ENCODE measurements around the gene ATOSB.

ATOSB gene

DNA sequence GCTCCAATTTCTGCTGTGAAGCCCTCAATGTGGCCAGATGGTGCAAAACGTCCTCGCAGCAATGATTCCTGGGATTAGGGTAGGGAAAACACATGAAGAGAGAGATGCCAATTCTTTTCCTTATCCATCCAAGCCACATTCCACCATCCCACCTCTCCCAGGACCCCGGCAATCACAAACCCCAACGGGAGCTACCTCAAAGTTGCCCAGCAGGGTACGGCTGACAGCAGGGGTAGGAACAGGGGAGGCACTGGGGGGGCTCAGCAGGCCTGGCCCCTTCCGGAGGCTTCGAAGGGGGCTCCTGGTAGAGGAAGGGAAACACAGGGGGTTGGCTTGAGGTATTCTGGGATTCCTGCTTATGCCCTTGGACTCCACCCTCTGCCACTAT lies 9.3 kb downstream of the ATOSB start:
- H3K4me3 Mint-ChIP-seq, result no peak overlapping the region
- no peaks in the 10 kb centered on the region for H3K27me3 Mint-ChIP-seq (ENCODE audit: low read depth)
- H3K27ac Mint-ChIP-seq, result no peak overlapping the region

DNA sequence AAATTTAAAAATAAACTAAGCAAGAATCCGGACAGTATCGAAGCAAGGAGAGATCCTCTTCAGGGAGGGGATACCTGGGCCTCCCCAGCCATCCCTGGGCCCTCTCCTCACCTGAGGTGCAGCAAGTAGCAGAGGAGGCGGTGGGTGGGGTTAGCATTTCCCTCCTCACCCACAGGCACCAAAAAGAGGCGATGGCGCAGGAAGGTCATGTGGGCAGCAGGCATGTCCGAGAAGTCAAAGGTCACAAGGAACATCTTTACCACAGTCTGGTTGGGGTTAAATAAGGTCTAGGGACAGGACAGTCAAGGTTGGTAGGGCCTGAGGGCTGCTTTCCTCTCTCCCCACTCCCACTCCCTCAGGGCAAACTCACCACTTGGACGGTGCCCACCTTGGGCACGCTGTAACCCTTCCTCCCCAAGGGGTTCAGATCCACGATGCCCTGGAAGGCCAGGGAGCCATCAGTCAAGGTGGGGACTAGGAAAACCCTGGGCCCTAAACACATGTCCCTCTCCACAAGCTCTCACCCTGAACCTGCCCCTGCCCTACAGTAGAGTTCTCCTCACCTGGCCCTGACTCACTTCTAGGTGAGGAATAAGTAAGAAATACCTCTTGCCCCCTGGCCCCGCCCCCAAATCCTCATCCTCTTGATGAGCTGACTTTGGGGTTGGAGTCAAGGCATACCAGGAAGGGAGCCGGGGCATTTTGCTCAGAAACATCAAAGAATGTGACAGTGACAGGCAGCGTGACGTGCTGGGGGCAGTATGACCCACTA lies 9.9 kb downstream of the ATOSB start:
- H3K36me3 Mint-ChIP-seq (ENCODE audit: low read depth), result peaks cover 27% of the 10 kb centered on the region
- no peaks in the 10 kb centered on the region for H3K9me3 Mint-ChIP-seq
- H3K27me3 Mint-ChIP-seq (ENCODE audit: low read depth), result no peaks in the 10 kb centered on the region
- H3K4me1 Mint-ChIP-seq (ENCODE audit: low read depth), result peaks cover 39% of the 10 kb centered on the region
- no peak overlapping the region for H3K27ac Mint-ChIP-seq
- no peak overlapping the region for H3K4me3 Mint-ChIP-seq

More for the DNA sequence above, 9.3 kb downstream of the ATOSB start:
- peaks cover 38% of the 10 kb centered on the region for H3K4me1 Mint-ChIP-seq (ENCODE audit: low read depth)
- no peaks in the 10 kb centered on the region for H3K9me3 Mint-ChIP-seq
- H3K36me3 Mint-ChIP-seq (ENCODE audit: low read depth), result peaks cover 21% of the 10 kb centered on the region

DNA sequence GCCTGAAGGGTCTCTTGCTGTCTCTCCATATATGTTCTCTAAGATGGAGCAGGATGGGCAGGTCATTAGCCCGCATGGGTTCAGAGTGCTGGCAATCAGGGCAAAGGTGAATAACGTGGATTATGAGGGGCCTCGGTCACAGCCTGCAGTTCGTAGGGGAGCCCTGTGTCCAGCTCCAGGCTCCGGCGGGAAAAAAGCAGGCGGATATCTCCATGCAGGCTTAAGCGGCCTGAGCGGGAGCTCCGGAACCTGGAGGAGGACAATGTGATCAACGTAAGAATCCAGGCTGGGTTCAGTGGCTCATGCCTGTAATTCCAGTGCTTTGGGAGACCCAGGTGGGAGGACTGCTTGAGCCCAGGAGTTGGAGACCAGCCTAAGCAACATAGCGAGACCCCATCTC lies 10.5 kb downstream of the ATOSB start:
- Mint-ChIP-seq H3K27ac (no peak overlapping the region), H3K27me3 (ENCODE audit: low read depth) (no peaks in the 10 kb centered on the region), H3K36me3 (ENCODE audit: low read depth) (peaks cover 34% of the 10 kb centered on the region), H3K4me3 (no peak overlapping the region), H3K9me3 (no peaks in the 10 kb centered on the region), H3K4me1 (ENCODE audit: low read depth) (peaks cover 39% of the 10 kb centered on the region)

DNA sequence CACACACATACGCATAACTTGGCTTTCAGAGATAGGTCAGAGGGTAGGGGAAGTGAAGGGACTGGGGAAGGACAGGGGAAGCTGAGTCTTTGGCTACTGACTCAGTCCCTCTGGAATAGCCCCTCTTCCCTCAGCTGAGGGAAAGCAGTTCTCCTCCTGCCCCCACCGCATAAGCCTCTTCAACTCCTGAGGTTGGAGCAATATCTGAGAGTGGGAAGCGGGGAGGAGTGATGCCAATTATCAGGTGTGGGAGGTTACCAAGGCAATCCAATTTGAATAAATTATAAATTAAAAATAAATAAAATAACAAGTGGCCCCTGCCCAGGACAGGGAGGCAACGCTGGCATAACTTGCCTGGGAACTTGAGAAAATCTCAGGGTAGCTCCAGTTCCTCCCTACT lies 11.1 kb downstream of the ATOSB start:
- Mint-ChIP-seq H3K36me3 (ENCODE audit: low read depth) (peaks cover 39% of the 10 kb centered on the region), H3K9me3 (no peaks in the 10 kb centered on the region), H3K27me3 (ENCODE audit: low read depth) (no peaks in the 10 kb centered on the region), H3K4me1 (ENCODE audit: low read depth) (peaks cover 37% of the 10 kb centered on the region), H3K27ac (peak overlapping the region; percentile 86), H3K4me3 (no peak overlapping the region)

DNA sequence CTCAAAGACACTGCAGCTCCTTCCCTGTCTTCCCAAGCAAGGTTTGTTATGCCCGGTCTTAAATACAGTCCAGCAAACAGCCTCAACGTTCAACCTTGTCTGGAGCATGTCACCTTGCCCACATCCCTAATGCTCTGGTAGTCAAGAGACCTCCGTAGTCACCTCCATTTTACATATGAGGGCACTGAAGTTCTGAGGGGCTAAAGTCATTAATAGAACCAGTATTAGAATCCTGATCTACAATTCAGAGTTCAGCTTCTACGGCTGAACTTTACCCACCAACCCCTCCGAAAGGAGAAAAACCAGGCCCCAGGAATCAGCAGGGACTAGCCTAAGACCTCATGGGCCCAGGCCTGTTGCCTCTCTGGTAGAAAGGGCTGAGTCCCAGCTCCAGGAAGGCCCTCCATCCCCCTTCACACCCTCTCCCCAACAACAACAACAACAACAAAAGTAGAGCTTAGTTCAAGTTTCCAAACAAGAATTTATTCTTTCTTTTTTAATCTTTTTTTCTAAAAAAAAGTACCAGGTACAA lies 11.9 kb downstream of the ATOSB start:
- no peaks in the 10 kb centered on the region for H3K27me3 Mint-ChIP-seq (ENCODE audit: low read depth)
- no peaks in the 10 kb centered on the region for H3K9me3 Mint-ChIP-seq
- peaks cover 33% of the 10 kb centered on the region for H3K4me1 Mint-ChIP-seq (ENCODE audit: low read depth)

DNA sequence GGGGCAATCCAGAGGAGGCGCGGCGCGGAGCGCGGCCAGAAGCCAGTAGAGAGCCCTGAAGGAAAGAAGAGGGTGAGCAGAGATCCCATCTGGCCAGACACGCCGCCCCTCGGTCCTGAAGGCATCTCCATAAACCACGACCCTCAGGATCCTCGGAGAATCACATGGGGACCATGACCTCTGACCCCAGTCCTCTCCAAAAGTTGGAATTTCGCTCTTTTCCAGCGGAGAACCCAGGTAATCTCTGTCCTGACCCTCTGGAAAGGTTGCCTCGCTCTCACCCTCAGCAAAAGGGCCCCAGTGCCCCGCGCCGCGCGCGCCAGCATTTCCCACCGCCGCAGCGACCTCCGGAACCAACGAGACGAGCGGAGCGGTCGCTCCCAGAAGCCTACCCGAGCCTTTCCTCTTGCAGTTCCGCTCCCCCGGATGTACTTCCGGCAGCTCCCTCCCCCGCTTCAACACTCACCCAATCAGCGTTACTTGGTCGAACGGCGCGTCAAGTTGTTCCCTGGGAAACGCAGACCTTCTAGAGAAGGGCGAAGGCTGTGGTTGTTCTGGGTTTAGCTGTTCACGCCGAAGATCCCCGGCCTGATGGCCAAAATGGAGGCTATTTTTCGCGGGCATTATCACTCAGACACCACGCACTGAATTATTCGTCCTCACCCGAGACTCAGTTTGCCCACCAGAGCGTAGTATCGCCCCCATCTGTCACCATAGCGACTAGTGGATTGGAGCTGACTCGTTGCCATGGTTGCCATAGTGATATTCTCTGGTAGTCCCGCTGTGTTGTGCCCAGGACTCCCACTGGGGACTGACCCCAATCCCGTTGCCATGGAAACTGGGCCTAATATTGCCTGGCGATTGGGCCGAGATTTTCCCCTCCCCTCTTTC lies 12.6 kb downstream of the ATOSB start, which contains the start of gene STOML2:
Gene STOML2 (minus strand): TSS at position 363 of the 891 bp plus-strand sequence. CDS start 37 bp downstream, at position 326.
- peak within 1 kb of the TSS; percentile 86 for H3K27ac Mint-ChIP-seq
- H3K27me3 Mint-ChIP-seq (ENCODE audit: low read depth), result no peaks in the 10 kb centered on the region
- peaks cover 36% of the 10 kb centered on the region for H3K36me3 Mint-ChIP-seq (ENCODE audit: low read depth)
- peak within 1 kb of the TSS; percentile 89 for H3K4me3 Mint-ChIP-seq
- H3K4me1 Mint-ChIP-seq (ENCODE audit: low read depth), result peaks cover 31% of the 10 kb centered on the region
- H3K9me3 Mint-ChIP-seq, result no peaks in the 10 kb centered on the region

More for the DNA sequence above, 11.9 kb downstream of the ATOSB start:
- Mint-ChIP-seq H3K4me3 (peak overlapping the region; percentile 89), H3K36me3 (ENCODE audit: low read depth) (peaks cover 41% of the 10 kb centered on the region), H3K27ac (peak overlapping the region; percentile 86)

DNA sequence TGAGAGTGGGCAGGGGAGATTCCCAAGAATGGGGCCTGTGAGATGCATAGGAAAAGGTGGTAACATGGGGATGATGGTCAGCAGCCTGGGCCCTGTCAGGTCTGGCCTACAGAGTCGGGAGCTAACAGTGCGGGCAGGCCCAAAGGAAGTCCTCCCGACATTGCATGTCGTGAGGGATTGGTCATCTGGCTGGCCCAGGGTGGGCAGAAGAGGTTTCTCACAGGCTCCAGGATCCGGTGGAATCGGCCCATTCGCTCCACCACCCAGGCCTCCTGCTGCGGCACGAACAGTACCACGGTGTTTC lies 13.2 kb downstream of the ATOSB start:
- H3K36me3 Mint-ChIP-seq (ENCODE audit: low read depth), result peaks cover 36% of the 10 kb centered on the region
- no peaks in the 10 kb centered on the region for H3K9me3 Mint-ChIP-seq
- no peaks in the 10 kb centered on the region for H3K27me3 Mint-ChIP-seq (ENCODE audit: low read depth)
- peaks cover 31% of the 10 kb centered on the region for H3K4me1 Mint-ChIP-seq (ENCODE audit: low read depth)
- H3K4me3 Mint-ChIP-seq, result peak overlapping the region; percentile 89
- peak overlapping the region; percentile 86 for H3K27ac Mint-ChIP-seq

DNA sequence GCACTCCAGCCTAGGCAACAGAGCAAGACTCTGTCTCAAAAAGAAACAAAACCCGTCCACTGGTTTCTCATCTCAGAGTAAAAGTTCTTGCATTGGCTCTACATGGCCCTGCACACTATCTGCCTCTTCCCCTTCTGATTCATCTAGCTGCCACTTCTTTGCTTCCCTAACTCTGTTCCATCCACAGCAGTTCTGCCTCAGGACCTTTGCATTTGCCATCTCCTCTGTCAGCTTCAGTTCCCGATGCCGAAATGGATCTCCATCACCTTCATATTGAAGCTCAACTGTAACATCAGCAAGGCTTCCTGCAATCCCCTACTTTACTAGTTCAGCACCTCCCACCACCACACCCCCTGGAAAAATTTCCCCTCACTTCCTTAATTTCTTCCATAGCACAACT lies 18.1 kb downstream of the ATOSB start:
- Mint-ChIP-seq H3K9me3 (no peaks in the 10 kb centered on the region), H3K36me3 (ENCODE audit: low read depth) (peaks cover 32% of the 10 kb centered on the region), H3K4me3 (peak overlapping the region; percentile 2), H3K27me3 (ENCODE audit: low read depth) (no peaks in the 10 kb centered on the region), H3K27ac (peak overlapping the region; percentile 62), H3K4me1 (ENCODE audit: low read depth) (peaks cover 30% of the 10 kb centered on the region)

DNA sequence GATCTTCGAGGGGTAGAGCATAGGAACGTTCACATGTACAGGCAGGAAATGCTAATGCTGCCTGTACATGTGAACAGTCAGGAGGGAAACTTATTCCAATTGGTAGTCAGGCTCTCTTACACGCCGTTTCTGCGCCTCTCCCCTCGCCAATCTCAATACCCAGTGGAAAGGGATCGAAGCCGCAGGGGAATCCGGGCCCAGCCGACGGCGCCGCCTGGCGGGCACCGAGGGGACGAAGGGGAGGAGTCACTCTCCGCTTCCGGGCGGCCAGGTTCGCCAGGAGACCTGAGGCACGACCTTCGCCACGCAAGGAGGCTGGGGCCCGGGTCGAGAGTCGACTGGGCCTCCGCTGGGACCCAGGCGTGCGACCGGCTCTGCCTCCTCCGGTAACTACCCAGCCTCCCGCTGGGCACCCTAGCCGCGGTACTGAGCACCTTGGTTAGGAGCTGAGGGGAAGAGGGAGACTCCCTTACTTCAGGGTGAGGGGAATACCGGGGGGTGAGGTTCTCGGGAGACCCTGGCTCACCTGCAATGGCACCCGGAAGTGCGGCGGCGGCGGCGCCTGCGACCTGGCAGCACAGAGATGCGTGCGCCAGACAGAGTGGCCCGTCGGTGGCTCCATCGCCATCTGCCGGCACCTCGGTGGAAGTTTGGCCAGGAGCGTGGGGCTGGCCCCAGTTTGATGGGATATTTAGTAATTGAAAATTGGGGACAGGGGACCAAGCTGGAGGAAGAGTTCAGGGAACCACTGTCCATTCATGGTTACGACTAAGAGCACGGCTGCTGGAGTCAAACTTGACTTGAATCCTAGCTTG lies 19.4 kb downstream of the ATOSB start, which contains the start of gene PIGO:
Gene PIGO (minus strand): TSS at position 557 of the 815 bp plus-strand sequence. CDS start 1,026 bp downstream, outside the sequence.
- H3K4me1 Mint-ChIP-seq (ENCODE audit: low read depth), result peaks cover 21% of the 10 kb centered on the region
- H3K9me3 Mint-ChIP-seq, result no peaks in the 10 kb centered on the region
- no peaks in the 10 kb centered on the region for H3K27me3 Mint-ChIP-seq (ENCODE audit: low read depth)
- peak within 1 kb of the TSS; percentile 87 for H3K27ac Mint-ChIP-seq
- peak within 1 kb of the TSS; percentile 82 for H3K4me3 Mint-ChIP-seq
- H3K36me3 Mint-ChIP-seq (ENCODE audit: low read depth), result peaks cover 39% of the 10 kb centered on the region

DNA sequence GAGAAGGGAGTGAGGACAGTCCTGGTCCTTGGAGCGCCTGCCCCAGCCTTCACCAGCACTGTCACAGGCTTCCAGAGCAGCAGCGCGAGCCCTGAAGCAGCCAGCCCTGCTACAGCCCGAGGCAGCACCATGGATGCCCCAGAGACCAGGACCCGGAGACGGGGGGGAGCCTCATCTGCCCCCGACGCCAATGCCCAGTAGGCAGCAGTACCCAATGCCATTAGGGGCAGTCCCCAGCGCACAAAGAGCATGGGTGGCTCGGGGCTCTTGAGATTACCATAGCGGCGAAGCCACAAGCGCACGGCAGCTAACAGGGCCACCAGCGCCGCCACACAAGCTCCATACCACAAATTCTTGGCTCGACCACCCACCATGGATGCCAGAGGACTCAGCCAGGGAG lies 24.1 kb downstream of the ATOSB start:
- Mint-ChIP-seq H3K4me3 (no peak overlapping the region), H3K27me3 (ENCODE audit: low read depth) (no peaks in the 10 kb centered on the region), H3K4me1 (ENCODE audit: low read depth) (peaks cover 11% of the 10 kb centered on the region), H3K9me3 (no peaks in the 10 kb centered on the region), H3K27ac (no peak overlapping the region), H3K36me3 (ENCODE audit: low read depth) (peaks cover 41% of the 10 kb centered on the region)

DNA sequence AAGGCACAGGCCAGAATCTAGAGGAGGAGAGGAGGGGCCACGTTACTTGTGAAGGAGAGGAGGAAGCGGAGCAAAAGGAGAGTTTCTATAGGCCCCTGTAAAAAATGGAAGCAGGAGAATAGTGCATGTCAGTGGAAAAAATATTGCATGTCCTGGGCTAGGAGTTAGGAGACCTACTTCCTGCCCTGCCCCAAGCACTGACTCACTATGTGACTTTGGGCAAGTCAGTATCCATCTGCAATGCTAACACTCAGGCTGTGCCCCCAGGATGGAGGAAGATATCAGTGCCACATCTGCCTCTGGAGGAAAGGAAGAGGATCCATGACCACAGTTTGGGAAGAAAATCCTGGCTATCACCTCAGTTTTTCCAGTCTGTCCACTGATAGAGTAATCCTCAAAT lies 26.2 kb downstream of the ATOSB start:
- peaks cover 38% of the 10 kb centered on the region for H3K36me3 Mint-ChIP-seq (ENCODE audit: low read depth)
- H3K27me3 Mint-ChIP-seq (ENCODE audit: low read depth), result no peaks in the 10 kb centered on the region
- H3K9me3 Mint-ChIP-seq, result no peaks in the 10 kb centered on the region
- H3K4me3 Mint-ChIP-seq, result no peak overlapping the region
- no peak overlapping the region for H3K27ac Mint-ChIP-seq
- H3K4me1 Mint-ChIP-seq (ENCODE audit: low read depth), result peaks cover under 1% of the 10 kb centered on the region

DNA sequence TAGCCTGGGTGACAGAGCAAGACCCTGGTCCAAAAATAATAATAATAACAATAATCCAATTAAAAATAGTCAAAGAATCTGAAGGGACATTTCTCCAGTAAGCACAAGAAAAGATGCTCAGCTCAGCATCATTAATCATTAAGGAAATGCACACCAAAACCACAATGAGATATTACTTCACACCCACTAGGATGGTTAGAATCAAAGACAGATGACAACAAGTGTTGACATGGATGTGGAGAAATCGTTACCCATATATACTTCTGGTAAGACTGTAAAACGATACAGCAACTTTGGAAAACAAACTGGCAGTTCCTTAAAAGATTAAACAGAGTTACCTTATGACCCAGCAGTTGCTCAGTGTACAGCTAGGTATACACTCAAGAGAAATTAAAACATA lies 30.6 kb downstream of the ATOSB start:
- H3K4me3 Mint-ChIP-seq, result no peak overlapping the region
- H3K27ac Mint-ChIP-seq, result no peak overlapping the region
- H3K36me3 Mint-ChIP-seq (ENCODE audit: low read depth), result peaks cover 18% of the 10 kb centered on the region

DNA sequence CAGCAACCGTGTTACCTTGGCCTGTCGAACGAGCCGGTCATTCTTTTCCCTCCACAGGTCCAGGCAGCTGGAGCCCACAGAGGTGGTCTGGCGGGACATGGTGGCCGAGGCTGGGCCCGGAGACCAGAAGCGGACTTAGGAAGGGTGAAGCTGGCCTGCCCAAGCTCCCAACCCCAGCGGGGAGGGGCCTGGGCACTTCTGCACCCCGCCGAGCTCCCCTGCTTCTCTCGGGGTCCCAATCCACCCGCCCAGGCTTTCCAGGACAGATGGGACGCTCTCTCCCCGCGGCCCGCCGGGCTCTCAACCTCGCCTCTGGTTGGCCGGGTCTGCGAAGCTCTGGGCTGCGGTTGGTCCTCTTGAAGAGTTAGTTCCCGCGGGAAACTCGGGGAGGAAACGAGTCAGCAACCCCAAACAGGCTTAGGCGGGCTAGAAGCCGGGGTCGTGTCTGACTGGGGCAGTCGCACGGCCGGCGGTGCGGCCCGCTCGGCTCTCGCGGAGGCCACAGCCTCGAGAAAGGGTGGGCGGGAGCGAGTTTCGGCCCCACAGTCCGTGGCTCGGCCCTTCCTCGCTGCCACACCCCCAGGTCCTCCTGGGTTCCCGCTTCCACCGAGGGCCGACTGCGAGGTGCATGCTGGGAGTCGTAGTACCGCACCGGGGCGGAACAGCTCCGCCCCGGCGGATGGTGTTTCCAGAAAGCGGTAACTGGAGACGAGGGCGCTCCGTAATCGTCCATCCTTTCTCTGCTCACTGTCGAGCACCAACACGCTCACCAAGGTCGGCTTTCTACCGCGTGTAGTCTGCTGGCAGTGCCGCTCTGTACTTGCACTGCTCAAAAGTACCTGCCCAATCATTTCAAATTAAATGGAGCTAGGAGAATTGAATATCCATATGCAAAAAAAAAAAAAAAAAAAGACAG lies 36.0 kb downstream of the ATOSB start, which contains the start of gene FANCG:
Gene FANCG (minus strand): TSS at position 517 of the 916 bp plus-strand sequence. CDS start 418 bp downstream, at position 99.
- Mint-ChIP-seq H3K4me1 (ENCODE audit: low read depth) (peaks cover 24% of the 10 kb centered on the region), H3K27ac (peak within 1 kb of the TSS; percentile 100), H3K9me3 (no peaks in the 10 kb centered on the region), H3K4me3 (peak within 1 kb of the TSS; percentile 98), H3K27me3 (ENCODE audit: low read depth) (no peaks in the 10 kb centered on the region), H3K36me3 (ENCODE audit: low read depth) (peaks cover 20% of the 10 kb centered on the region)

More for the DNA sequence above, 30.6 kb downstream of the ATOSB start:
- Mint-ChIP-seq H3K9me3 (no peaks in the 10 kb centered on the region), H3K27me3 (ENCODE audit: low read depth) (no peaks in the 10 kb centered on the region), H3K4me1 (ENCODE audit: low read depth) (peaks cover under 1% of the 10 kb centered on the region)

Data from T-helper 1 cell treated with Interleukin-12 subunit alpha and Interleukin-12 subunit beta and Interleukin-4 antibody, amounts not matched to agents 30 μg/mL and 1 μg/mL, for 36 hours (primary cell).